ENCODE results near the gene TNRC6A.
"Not testable (repeated sequence)": the region's sequence is repeated elsewhere in the genome, so short reads cannot be mapped to it uniquely, and the experiment has no call there.

The TNRC6A gene

DNA sequence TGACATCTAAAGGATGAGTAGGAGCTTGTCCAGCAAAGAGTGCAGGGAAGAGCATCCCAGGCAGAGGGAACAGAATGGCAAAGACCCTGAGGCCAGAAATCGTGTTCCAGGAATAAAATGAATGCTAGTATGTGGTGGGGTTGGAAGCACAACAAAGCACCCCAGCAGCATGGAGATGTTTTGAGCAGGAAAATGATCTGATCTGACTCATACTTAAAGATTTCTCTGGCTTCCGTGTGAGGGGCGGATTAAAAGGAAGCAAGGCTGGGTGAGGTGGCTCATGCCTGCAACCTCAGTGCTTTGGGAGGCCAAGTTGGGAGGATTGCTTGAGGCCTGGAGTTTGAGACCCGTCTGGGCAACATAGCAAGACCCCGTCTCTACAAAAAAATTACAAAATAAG, 118.6 kb downstream of the TNRC6A start:
- no peak overlapping the region for H3K9ac ChIP-seq (ENCODE audit: low read depth in 1 of 2, low read length in 2 of 2)
- H3K27ac ChIP-seq (ENCODE audit: low read depth, low read length): no peak overlapping the region
- H3K9me3 ChIP-seq (ENCODE audit: control insufficient read depth in 1 of 2, low read length in 2 of 2): no peaks in the 10 kb centered on the region
- no peaks in the 10 kb centered on the region for H3K36me3 ChIP-seq (ENCODE audit: control insufficient read depth in 1 of 2, insufficient read depth in 2 of 2, low read length in 2 of 2)
- no peak overlapping the region for H3K4me3 ChIP-seq (ENCODE audit: low read depth in 1 of 2, low read length in 2 of 2)
- H3K27me3 ChIP-seq (ENCODE audit: control insufficient read depth in 1 of 2, insufficient read depth in 2 of 2, low read length in 2 of 2): no peaks in the 10 kb centered on the region
- peaks cover 20 to 22% of the 10 kb centered on the region in 2 donors for H3K4me1 ChIP-seq (ENCODE audit: control insufficient read depth in 1 of 2, insufficient read depth in 2 of 2, low read length in 2 of 2)

DNA sequence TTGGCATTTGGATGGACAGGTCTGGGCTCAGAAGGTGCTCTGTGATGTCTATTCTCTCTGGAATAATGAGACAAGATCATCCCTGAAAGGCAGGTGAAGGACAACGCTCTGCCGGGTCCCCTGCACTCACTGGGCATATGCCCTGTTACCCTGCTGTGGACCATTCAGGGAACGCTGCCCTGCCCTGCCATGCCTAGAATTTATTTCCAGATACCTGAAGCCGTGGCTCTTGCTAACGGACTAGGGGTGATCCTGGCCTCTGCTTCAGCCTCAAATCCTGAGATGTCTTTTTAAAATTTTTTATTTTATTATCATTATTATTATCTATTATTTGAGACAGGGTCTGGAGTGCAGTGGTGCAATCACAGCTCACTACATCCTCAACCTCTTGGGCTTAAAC, 120.2 kb downstream of the TNRC6A start:
- Histone ChIP-seq H3K4me1 (ENCODE audit: control insufficient read depth in 1 of 2, insufficient read depth in 2 of 2, low read length in 2 of 2) (peaks cover 12 to 14% of the 10 kb centered on the region in 2 donors), H3K9me3 (ENCODE audit: control insufficient read depth in 1 of 2, low read length in 2 of 2) (no peaks in the 10 kb centered on the region), H3K4me3 (ENCODE audit: low read depth in 1 of 2, low read length in 2 of 2) (no peak overlapping the region), H3K27me3 (ENCODE audit: control insufficient read depth in 1 of 2, insufficient read depth in 2 of 2, low read length in 2 of 2) (no peaks in the 10 kb centered on the region), H3K9ac (ENCODE audit: low read depth in 1 of 2, low read length in 2 of 2) (no peak overlapping the region), H3K27ac (ENCODE audit: low read depth, low read length) (no peak overlapping the region), H3K36me3 (ENCODE audit: control insufficient read depth in 1 of 2, insufficient read depth in 2 of 2, low read length in 2 of 2) (no peaks in the 10 kb centered on the region)

DNA sequence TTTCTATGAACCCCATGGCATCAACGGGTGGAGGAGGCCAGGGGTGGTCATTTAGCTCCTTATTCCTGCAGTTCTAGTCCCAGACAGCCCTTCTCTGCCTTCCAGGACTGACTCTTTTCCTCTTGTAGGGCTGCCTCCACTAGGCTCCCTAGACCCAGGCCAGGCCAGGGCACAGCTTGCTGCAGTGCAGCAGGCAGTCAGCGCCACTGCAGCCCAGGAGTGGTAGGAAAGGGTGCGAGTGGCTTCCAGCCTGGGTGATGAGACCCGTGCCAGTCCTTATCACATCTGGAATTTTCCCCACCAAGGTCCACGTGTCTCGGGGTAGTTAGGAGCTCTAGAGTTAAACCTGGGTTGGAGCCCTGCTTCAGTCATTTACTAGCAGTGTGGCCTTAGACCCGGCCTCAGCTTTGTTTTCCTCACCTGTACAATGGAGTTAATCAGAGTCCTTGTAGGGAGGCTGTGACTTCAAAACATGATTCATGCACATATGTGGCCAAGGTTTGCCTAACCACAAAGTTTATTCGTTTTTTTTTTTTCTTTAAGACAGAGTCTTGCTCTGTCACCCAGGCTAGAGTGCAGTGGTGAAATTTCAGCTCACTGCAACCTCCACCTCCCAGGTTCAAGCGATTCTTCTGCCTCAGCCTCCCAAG, 121.0 kb downstream of the TNRC6A start:
- Histone ChIP-seq H3K9me3 (ENCODE audit: control insufficient read depth in 1 of 2, low read length in 2 of 2) (no peaks in the 10 kb centered on the region), H3K27ac (ENCODE audit: low read depth, low read length) (no peak overlapping the region), H3K9ac (ENCODE audit: low read depth in 1 of 2, low read length in 2 of 2) (no peak overlapping the region), H3K27me3 (ENCODE audit: control insufficient read depth in 1 of 2, insufficient read depth in 2 of 2, low read length in 2 of 2) (no peaks in the 10 kb centered on the region), H3K36me3 (ENCODE audit: control insufficient read depth in 1 of 2, insufficient read depth in 2 of 2, low read length in 2 of 2) (no peaks in the 10 kb centered on the region), H3K4me3 (ENCODE audit: low read depth in 1 of 2, low read length in 2 of 2) (no peak overlapping the region), H3K4me1 (ENCODE audit: control insufficient read depth in 1 of 2, insufficient read depth in 2 of 2, low read length in 2 of 2) (peaks cover 6 to 12% of the 10 kb centered on the region in 2 donors)

DNA sequence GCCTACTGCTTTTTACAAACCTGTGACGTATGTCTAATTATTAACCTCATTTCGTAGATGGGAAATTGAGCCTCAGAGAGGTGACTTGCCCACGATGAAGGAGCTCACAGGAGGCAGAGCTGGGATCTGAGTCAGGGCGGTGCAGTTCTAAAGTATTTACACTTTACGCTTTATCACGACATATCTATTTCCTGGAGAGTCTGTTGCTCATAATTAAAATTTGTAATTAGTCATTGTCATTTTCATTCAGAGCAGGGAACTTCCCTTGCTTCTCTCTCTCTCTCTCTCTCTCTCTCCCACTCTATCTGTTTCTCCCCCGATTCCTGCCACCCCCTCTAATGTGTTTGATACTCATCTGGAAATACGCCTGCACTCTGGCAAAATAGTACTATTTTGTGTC, 122.2 kb downstream of the TNRC6A start:
- H3K27me3 ChIP-seq (ENCODE audit: control insufficient read depth in 1 of 2, insufficient read depth in 2 of 2, low read length in 2 of 2): no peaks in the 10 kb centered on the region
- no peak overlapping the region for H3K4me3 ChIP-seq (ENCODE audit: low read depth in 1 of 2, low read length in 2 of 2)
- peaks cover 0 to 5% of the 10 kb centered on the region in 2 donors for H3K4me1 ChIP-seq (ENCODE audit: control insufficient read depth in 1 of 2, insufficient read depth in 2 of 2, low read length in 2 of 2)
- H3K9me3 ChIP-seq (ENCODE audit: control insufficient read depth in 1 of 2, low read length in 2 of 2): no peaks in the 10 kb centered on the region
- no peak overlapping the region for H3K27ac ChIP-seq (ENCODE audit: low read depth, low read length)
- no peaks in the 10 kb centered on the region for H3K36me3 ChIP-seq (ENCODE audit: control insufficient read depth in 1 of 2, insufficient read depth in 2 of 2, low read length in 2 of 2)
- no peak overlapping the region for H3K9ac ChIP-seq (ENCODE audit: low read depth in 1 of 2, low read length in 2 of 2)

DNA sequence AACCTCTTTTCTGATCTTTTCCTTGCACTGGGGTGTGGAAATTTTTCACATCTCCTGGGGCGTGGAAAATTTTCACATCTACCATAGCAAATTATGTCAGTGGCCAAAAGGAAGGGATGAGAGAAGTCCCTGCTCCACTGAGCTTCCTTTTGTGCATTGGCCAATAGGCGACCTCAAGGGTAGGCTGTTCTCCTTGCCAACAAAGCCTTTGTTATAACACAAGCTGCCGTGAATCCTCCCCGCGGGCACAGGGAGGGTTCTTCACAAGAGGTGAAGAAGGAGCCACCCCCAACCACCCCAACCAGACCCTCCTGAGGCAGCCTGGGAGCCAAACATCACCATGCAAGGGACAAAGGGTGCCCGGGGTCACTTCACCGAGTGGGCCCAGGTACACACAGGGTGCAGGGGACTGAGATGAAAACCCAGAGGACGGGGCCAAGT, 122.8 kb downstream of the TNRC6A start:
- Histone ChIP-seq H3K9me3 (ENCODE audit: control insufficient read depth in 1 of 2, low read length in 2 of 2) (no peaks in the 10 kb centered on the region), H3K27me3 (ENCODE audit: control insufficient read depth in 1 of 2, insufficient read depth in 2 of 2, low read length in 2 of 2) (no peaks in the 10 kb centered on the region), H3K4me3 (ENCODE audit: low read depth in 1 of 2, low read length in 2 of 2) (no peak overlapping the region), H3K4me1 (ENCODE audit: control insufficient read depth in 1 of 2, insufficient read depth in 2 of 2, low read length in 2 of 2) (peaks cover 0 to 3% of the 10 kb centered on the region in 2 donors), H3K27ac (ENCODE audit: low read depth, low read length) (no peak overlapping the region), H3K36me3 (ENCODE audit: control insufficient read depth in 1 of 2, insufficient read depth in 2 of 2, low read length in 2 of 2) (no peaks in the 10 kb centered on the region), H3K9ac (ENCODE audit: low read depth in 1 of 2, low read length in 2 of 2) (no peak overlapping the region)

DNA sequence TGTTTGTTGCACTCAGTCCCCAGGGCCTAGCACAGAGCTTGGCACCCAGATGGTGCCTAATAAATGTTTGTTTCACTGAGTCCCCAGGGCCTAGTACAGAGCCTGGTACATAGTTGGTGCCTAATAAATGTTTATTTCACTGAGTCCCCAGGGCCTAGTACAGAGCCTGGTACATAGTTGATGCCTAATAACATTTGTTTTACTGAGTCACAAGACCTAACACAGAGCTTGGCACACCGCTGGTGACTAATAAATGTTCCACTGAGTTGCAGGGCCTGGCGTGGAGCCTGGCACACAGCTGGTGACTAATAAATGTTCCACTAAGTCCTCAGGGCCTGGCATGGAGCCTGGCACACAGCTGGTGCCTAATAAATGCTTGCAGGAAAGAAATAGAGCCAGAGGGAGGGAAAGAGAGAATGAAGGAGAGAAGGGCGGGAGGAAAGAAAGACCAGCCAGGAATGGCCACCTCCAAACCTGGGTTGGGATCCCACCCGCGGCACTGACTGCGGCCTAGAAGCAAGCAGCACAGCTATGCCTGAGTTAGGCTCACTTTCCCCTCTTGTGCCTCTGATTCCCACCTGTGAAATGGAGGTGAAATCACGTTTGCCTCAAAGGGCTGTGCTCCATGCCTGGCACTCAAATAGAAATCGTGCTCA, 123.8 kb downstream of the TNRC6A start:
- Histone ChIP-seq H3K27me3 (ENCODE audit: control insufficient read depth in 1 of 2, insufficient read depth in 2 of 2, low read length in 2 of 2) (no peaks in the 10 kb centered on the region), H3K9ac (ENCODE audit: low read depth in 1 of 2, low read length in 2 of 2) (no peak overlapping the region), H3K36me3 (ENCODE audit: control insufficient read depth in 1 of 2, insufficient read depth in 2 of 2, low read length in 2 of 2) (no peaks in the 10 kb centered on the region), H3K9me3 (ENCODE audit: control insufficient read depth in 1 of 2, low read length in 2 of 2) (no peaks in the 10 kb centered on the region), H3K4me3 (ENCODE audit: low read depth in 1 of 2, low read length in 2 of 2) (no peak overlapping the region), H3K4me1 (ENCODE audit: control insufficient read depth in 1 of 2, insufficient read depth in 2 of 2, low read length in 2 of 2) (peaks cover 0 to 3% of the 10 kb centered on the region in 2 donors), H3K27ac (ENCODE audit: low read depth, low read length) (no peak overlapping the region)

DNA sequence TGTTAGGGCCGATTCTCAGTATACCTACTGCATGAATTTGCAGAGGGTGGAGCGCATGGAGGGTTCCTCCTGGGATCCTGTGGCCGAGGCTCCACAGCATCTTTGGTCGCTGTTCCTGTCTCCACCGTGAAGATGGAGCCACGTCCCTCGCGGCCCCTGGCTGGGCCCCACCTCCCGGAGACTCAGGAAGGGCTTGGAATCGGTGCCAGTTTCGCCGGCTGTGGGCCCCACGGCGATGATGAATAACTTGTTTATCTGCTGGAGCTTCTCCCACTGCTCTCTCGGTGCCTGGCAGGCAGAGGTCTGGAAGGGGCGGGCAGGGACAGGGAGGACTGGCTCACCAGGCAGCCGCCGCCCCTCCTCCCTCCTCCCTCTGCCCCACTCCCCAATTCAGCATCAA, 124.4 kb downstream of the TNRC6A start:
- Histone ChIP-seq H3K4me1 (ENCODE audit: control insufficient read depth in 1 of 2, insufficient read depth in 2 of 2, low read length in 2 of 2) (peaks cover 0 to 7% of the 10 kb centered on the region in 2 donors), H3K9me3 (ENCODE audit: control insufficient read depth in 1 of 2, low read length in 2 of 2) (no peaks in the 10 kb centered on the region), H3K36me3 (ENCODE audit: control insufficient read depth in 1 of 2, insufficient read depth in 2 of 2, low read length in 2 of 2) (no peaks in the 10 kb centered on the region), H3K9ac (ENCODE audit: low read depth in 1 of 2, low read length in 2 of 2) (no peak overlapping the region), H3K27ac (ENCODE audit: low read depth, low read length) (no peak overlapping the region), H3K27me3 (ENCODE audit: control insufficient read depth in 1 of 2, insufficient read depth in 2 of 2, low read length in 2 of 2) (no peaks in the 10 kb centered on the region), H3K4me3 (ENCODE audit: low read depth in 1 of 2, low read length in 2 of 2) (no peak overlapping the region)

DNA sequence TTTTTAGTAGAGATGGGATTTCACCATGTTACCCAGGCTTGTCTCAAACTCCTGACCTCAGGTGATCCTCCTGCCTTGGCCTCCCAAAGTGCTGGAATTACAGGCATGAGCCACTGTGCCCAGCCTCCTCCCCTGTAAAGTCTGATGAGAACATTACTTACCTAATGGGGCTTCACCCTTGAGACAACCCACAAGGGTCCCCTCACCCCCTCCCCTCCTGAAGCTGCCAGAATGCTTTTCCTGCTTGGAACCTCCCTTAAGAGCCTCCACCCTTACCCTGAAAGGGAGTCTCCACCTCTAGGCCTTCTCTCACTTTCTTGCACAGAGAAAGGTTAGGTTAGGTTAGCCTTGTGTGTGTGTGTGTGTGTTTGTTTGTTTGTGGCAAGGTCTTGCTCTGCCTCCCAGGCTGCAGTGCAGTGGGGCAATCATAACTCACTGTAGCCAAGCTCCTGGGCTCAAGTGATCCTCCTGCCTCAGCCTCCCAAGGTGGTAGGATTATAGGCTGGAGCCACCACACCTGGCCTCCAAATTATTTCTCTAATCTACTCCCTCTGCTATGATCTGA, 125.2 kb downstream of the TNRC6A start:
- Histone ChIP-seq H3K4me3 (ENCODE audit: low read depth in 1 of 2, low read length in 2 of 2) (no peak overlapping the region), H3K9ac (ENCODE audit: low read depth in 1 of 2, low read length in 2 of 2) (no peak overlapping the region)

DNA sequence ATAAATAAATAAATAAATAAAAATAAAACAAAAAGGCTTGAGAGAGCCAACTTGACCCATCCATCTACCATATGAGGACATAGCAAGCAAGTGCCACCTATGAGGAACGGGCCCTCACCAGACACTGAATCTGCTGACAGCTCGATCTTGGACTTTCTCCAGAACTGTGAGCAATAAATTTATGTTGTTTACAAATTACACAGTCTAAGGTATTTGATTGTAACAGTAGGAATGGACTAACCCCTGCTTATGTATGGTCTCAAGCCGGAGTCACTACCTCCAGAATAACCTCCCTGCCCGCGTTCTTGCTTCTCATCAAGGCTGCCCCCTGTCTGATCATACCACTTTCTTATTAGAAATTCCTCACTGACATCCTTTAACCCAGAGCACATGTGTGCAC, 126.2 kb downstream of the TNRC6A start:
- Histone ChIP-seq H3K4me1 (ENCODE audit: control insufficient read depth in 1 of 2, insufficient read depth in 2 of 2, low read length in 2 of 2) (peaks cover 3 to 14% of the 10 kb centered on the region in 2 donors), H3K4me3 (ENCODE audit: low read depth in 1 of 2, low read length in 2 of 2) (no peak overlapping the region), H3K9me3 (ENCODE audit: control insufficient read depth in 1 of 2, low read length in 2 of 2) (no peaks in the 10 kb centered on the region), H3K27me3 (ENCODE audit: control insufficient read depth in 1 of 2, insufficient read depth in 2 of 2, low read length in 2 of 2) (no peaks in the 10 kb centered on the region), H3K9ac (ENCODE audit: low read depth in 1 of 2, low read length in 2 of 2) (no peak overlapping the region), H3K36me3 (ENCODE audit: control insufficient read depth in 1 of 2, insufficient read depth in 2 of 2, low read length in 2 of 2) (no peaks in the 10 kb centered on the region), H3K27ac (ENCODE audit: low read depth, low read length) (no peak overlapping the region)

More for the DNA sequence above, 125.2 kb downstream of the TNRC6A start:
- Histone ChIP-seq H3K9me3 (ENCODE audit: control insufficient read depth in 1 of 2, low read length in 2 of 2) (no peaks in the 10 kb centered on the region), H3K4me1 (ENCODE audit: control insufficient read depth in 1 of 2, insufficient read depth in 2 of 2, low read length in 2 of 2) (peaks cover 3 to 14% of the 10 kb centered on the region in 2 donors), H3K36me3 (ENCODE audit: control insufficient read depth in 1 of 2, insufficient read depth in 2 of 2, low read length in 2 of 2) (no peaks in the 10 kb centered on the region), H3K27ac (ENCODE audit: low read depth, low read length) (no peak overlapping the region), H3K27me3 (ENCODE audit: control insufficient read depth in 1 of 2, insufficient read depth in 2 of 2, low read length in 2 of 2) (no peaks in the 10 kb centered on the region)

DNA sequence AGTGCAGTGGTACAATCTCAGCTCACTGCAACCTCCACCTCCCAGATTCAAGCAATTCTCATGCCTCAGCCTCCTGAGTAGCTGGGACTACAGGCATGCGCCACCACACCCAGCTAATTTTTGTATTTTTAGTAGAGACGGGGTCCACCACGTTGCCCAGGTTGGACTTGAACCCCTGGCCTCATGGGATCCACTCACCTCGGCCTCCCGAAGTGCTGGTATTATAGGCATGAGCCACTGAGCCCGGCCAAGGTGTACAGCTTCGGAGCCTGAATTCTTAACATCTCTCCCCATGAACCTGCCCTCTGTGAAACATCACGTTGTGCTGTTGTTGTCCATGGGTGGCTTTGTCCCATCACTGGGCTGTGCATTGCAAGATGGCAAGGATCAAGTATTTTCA, 127.4 kb downstream of the TNRC6A start:
- H3K36me3 ChIP-seq (ENCODE audit: control insufficient read depth in 1 of 2, insufficient read depth in 2 of 2, low read length in 2 of 2); H3K9ac ChIP-seq (ENCODE audit: low read depth in 1 of 2, low read length in 2 of 2); H3K27ac ChIP-seq (ENCODE audit: low read depth, low read length); H3K27me3 ChIP-seq (ENCODE audit: control insufficient read depth in 1 of 2, insufficient read depth in 2 of 2, low read length in 2 of 2); H3K9me3 ChIP-seq (ENCODE audit: control insufficient read depth in 1 of 2, low read length in 2 of 2); H3K4me3 ChIP-seq (ENCODE audit: low read depth in 1 of 2, low read length in 2 of 2): not testable (repeated sequence)
- H3K4me1 ChIP-seq (ENCODE audit: control insufficient read depth in 1 of 2, insufficient read depth in 2 of 2, low read length in 2 of 2): peaks cover 3 to 14% of the 10 kb centered on the region in 2 donors
